Measurements from ENCODE around the gene CDKAL1. TPM values are rescaled to one million over a fixed set of nuclear protein-coding genes. Genes with fewer than 3 reads are reported as not detected.
"Not testable (repeated sequence)": the region's sequence is repeated elsewhere in the genome, so short reads cannot be mapped to it uniquely, and the experiment has no call there.

The CDKAL1 gene
- total RNA-seq, 1 experiment from 2014 or later, result 16.1 TPM

DNA sequence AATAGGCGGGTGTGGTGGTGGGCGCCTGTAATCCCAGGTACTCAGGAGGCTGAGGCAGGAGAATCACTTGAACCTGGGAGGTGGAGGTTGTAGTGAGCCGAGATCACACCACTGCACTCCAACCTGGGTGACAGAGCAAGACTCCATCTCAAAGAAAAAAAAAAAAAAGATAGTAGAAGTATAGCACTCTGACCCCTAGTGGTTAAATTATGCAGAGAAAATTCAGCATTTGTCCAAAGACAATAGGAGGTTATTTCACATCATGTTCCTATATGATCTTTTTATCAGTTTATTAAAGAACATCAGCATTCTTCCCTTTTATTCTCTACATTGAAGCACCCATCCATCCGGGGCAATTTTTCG lies 5.2 kb upstream of the CDKAL1 start:
- H3K4me2 ChIP-seq, result peak overlapping the region; percentile 61
- TF ChIP-seq, protein P1, sequence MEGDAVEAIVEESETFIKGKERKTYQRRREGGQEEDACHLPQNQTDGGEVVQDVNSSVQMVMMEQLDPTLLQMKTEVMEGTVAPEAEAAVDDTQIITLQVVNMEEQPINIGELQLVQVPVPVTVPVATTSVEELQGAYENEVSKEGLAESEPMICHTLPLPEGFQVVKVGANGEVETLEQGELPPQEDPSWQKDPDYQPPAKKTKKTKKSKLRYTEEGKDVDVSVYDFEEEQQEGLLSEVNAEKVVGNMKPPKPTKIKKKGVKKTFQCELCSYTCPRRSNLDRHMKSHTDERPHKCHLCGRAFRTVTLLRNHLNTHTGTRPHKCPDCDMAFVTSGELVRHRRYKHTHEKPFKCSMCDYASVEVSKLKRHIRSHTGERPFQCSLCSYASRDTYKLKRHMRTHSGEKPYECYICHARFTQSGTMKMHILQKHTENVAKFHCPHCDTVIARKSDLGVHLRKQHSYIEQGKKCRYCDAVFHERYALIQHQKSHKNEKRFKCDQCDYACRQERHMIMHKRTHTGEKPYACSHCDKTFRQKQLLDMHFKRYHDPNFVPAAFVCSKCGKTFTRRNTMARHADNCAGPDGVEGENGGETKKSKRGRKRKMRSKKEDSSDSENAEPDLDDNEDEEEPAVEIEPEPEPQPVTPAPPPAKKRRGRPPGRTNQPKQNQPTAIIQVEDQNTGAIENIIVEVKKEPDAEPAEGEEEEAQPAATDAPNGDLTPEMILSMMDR (conservative IDR thresholded peaks at IDR 0.05), result peak; percentile 64; the same call in 1 of the 2 replicates
- CTCF ChIA-PET, result interaction anchor here (1.0 to 2.1 kb wide), 2 partner anchors 124 to 126 kb away, joined by 3 to 7 read pairs; no protein-coding TSS in a partner anchor
- peak overlapping the region; percentile 41; the same call in 1 of the 2 replicates for H2AFZ ChIP-seq
- H3K27me3 ChIP-seq (ENCODE audit: insufficient read depth, low read depth); H3K9me3 ChIP-seq (ENCODE audit: insufficient read depth, low read depth); H3K9me2 ChIP-seq (ENCODE audit: insufficient read depth); H3K79me2 ChIP-seq (ENCODE audit: low read depth); H3F3A ChIP-seq (ENCODE audit: insufficient read depth, low read depth); H3K4me1 ChIP-seq (replicated peaks; ENCODE audit: insufficient read depth); POLR2A ChIA-PET (ENCODE audit: unreplicated experiment); H3K36me3 ChIP-seq (ENCODE audit: low read depth); BruUV-seq (replicated peaks); H4K20me1 ChIP-seq (ENCODE audit: insufficient read depth); H3K27ac ChIP-seq: not testable (repeated sequence)
- intact Hi-C loops (cut with micrococcal nuclease; ENCODE audit: unreplicated experiment), result loop anchor here (1.0 to 5.0 kb wide), 5 partner anchors 126 to 1932 kb away; partner anchors contain the start of gene MBOAT1
- H3K4me3 ChIP-seq, result peak overlapping the region; percentile 29; the same call in 1 of the 2 replicates
- DNase-seq, result peak in 1 of 2 experiments; percentile 41

DNA sequence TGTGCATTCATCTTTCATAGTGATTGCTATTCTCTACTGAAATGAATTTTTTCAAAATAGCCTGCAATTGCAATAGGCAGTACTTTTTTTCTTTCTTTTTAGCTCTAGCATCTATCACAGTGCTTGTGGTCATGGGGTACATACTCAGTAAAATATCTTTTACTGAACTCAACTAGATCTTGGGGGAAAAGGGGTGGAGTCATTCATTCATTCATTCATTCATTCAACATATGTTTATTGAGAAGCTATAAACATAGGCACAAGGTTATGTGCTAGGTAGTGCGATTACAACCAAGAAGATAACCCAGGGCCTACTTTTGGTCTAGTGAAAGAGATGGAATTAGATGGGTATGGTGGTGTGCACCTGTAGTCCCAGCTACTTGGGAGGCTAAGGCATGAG lies 1.4 kb upstream of the CDKAL1 start:
- DNase-seq, result no peak
- no peaks in the 10 kb centered on the region for H4K20me1 ChIP-seq (ENCODE audit: insufficient read depth)
- no peak overlapping the region for H2AFZ ChIP-seq
- no peak overlapping the region for H3K4me3 ChIP-seq
- no peaks in the 10 kb centered on the region for H3K9me3 ChIP-seq (ENCODE audit: insufficient read depth, low read depth)
- CTCF ChIA-PET, result no interaction called here
- H3K27me3 ChIP-seq (ENCODE audit: insufficient read depth, low read depth), result no peaks in the 10 kb centered on the region
- no peaks in the 10 kb centered on the region for H3K36me3 ChIP-seq (ENCODE audit: low read depth)
- TF ChIP-seq EZH2 (IDR thresholded peaks at IDR 0.05; ENCODE audit: low read depth), result no peak
- TF ChIP-seq, protein P1 (conservative IDR thresholded peaks at IDR 0.05), result no peak
- peaks cover 17% of the 10 kb centered on the region for H3K4me1 ChIP-seq (replicated peaks; ENCODE audit: insufficient read depth)
- POLR2A ChIA-PET (ENCODE audit: unreplicated experiment), result no interaction called here
- H3K9me2 ChIP-seq (ENCODE audit: insufficient read depth), result no peaks in the 10 kb centered on the region
- H3F3A ChIP-seq (ENCODE audit: insufficient read depth, low read depth), result no peaks in the 10 kb centered on the region
- H3K4me2 ChIP-seq, result no peak overlapping the region
- intact Hi-C loops (cut with micrococcal nuclease; ENCODE audit: unreplicated experiment), result no loop called here
- H3K79me2 ChIP-seq (ENCODE audit: low read depth), result peaks cover 15% of the 10 kb centered on the region
- BruUV-seq (replicated peaks), result no TSS peak
- H3K27ac ChIP-seq, result no peak overlapping the region

DNA sequence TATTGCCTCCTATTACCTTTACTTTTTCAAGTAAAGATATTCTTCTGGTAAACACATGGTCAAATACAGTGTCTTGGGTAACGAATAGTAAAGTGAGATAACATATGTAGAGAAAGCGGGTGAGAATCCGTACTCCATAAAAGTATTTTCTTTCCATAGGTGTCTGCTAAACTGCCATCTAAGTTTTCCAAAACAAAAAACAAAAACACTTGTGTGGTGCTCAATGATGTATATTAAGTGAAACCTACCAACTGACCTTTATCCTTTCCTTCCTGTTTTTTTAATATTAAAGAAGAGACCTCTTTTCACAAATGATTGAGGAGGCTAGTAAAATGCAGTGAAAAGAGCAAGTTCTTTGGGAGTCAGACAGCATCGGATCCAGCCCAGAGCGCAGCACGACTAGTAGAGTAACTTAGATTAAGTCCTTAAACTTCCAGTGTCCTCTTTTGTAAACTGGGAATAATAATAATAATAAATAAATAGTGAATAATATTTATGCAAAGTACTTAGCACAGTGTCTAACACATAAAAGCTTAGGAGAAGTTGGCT lies 437 bp upstream of the CDKAL1 start:
- TSS peak; percentile 28 for BruUV-seq (replicated peaks)
- peak overlapping the region; percentile 58; the same call in 1 of the 2 replicates for H3K27ac ChIP-seq

More for the DNA sequence above, 437 bp upstream of the CDKAL1 start:
- TF ChIP-seq, protein P1 (conservative IDR thresholded peaks at IDR 0.05), result no peak
- TF ChIP-seq EZH2 (IDR thresholded peaks at IDR 0.05; ENCODE audit: low read depth), result no peak
- no peaks in the 10 kb centered on the region for H4K20me1 ChIP-seq (ENCODE audit: insufficient read depth)
- H3K4me1 ChIP-seq (replicated peaks; ENCODE audit: insufficient read depth), result peaks cover 13% of the 10 kb centered on the region
- H3K36me3 ChIP-seq (ENCODE audit: low read depth), result no peaks in the 10 kb centered on the region
- peak overlapping the region; percentile 92 for H2AFZ ChIP-seq
- POLR2A ChIA-PET (ENCODE audit: unreplicated experiment), result interaction anchor here (0.6 kb wide), 1 partner anchor 1110 kb away, joined by 3 read pairs; no protein-coding TSS in a partner anchor
- H3K4me3 ChIP-seq, result peak overlapping the region; percentile 77
- CTCF ChIA-PET, result no interaction called here
- H3K79me2 ChIP-seq (ENCODE audit: low read depth), result peaks cover 15% of the 10 kb centered on the region
- H3F3A ChIP-seq (ENCODE audit: insufficient read depth, low read depth), result no peaks in the 10 kb centered on the region
- no peaks in the 10 kb centered on the region for H3K9me3 ChIP-seq (ENCODE audit: insufficient read depth, low read depth)
- H3K4me2 ChIP-seq, result peak overlapping the region; percentile 91
- DNase-seq, result no peak
- no peaks in the 10 kb centered on the region for H3K27me3 ChIP-seq (ENCODE audit: insufficient read depth, low read depth)
- intact Hi-C loops (cut with micrococcal nuclease; ENCODE audit: unreplicated experiment), result loop anchor here (1.0 kb wide), 1 partner anchor 442 kb away; no protein-coding TSS in a partner anchor
- no peaks in the 10 kb centered on the region for H3K9me2 ChIP-seq (ENCODE audit: insufficient read depth)
